ENCODE measurements around the gene DIAPH2.

DNA sequence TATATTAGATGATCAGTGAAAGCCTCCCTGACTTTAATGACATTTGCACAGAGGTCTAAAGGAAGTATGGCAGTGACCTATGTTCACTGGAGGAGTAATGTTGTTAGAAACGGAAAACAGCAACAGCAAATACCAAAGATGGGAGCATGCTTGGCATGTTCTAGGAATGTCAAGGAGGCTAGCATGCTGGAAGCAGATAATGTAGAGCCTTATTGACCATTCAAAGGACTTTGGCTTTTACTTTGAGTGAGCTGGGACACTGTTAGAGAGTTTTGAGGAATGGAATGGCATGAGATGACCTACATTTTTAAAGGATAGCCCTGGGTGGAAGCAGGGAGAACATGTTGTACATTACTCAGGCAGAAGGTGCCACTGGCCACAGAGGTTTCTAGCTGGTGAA lies 205.1 kb downstream of the DIAPH2 start:
- TF ChIP-seq GTF2F1 (IDR thresholded peaks at IDR 0.05; ENCODE audit: low read length) = no peak
- TF ChIP-seq, protein P1, sequence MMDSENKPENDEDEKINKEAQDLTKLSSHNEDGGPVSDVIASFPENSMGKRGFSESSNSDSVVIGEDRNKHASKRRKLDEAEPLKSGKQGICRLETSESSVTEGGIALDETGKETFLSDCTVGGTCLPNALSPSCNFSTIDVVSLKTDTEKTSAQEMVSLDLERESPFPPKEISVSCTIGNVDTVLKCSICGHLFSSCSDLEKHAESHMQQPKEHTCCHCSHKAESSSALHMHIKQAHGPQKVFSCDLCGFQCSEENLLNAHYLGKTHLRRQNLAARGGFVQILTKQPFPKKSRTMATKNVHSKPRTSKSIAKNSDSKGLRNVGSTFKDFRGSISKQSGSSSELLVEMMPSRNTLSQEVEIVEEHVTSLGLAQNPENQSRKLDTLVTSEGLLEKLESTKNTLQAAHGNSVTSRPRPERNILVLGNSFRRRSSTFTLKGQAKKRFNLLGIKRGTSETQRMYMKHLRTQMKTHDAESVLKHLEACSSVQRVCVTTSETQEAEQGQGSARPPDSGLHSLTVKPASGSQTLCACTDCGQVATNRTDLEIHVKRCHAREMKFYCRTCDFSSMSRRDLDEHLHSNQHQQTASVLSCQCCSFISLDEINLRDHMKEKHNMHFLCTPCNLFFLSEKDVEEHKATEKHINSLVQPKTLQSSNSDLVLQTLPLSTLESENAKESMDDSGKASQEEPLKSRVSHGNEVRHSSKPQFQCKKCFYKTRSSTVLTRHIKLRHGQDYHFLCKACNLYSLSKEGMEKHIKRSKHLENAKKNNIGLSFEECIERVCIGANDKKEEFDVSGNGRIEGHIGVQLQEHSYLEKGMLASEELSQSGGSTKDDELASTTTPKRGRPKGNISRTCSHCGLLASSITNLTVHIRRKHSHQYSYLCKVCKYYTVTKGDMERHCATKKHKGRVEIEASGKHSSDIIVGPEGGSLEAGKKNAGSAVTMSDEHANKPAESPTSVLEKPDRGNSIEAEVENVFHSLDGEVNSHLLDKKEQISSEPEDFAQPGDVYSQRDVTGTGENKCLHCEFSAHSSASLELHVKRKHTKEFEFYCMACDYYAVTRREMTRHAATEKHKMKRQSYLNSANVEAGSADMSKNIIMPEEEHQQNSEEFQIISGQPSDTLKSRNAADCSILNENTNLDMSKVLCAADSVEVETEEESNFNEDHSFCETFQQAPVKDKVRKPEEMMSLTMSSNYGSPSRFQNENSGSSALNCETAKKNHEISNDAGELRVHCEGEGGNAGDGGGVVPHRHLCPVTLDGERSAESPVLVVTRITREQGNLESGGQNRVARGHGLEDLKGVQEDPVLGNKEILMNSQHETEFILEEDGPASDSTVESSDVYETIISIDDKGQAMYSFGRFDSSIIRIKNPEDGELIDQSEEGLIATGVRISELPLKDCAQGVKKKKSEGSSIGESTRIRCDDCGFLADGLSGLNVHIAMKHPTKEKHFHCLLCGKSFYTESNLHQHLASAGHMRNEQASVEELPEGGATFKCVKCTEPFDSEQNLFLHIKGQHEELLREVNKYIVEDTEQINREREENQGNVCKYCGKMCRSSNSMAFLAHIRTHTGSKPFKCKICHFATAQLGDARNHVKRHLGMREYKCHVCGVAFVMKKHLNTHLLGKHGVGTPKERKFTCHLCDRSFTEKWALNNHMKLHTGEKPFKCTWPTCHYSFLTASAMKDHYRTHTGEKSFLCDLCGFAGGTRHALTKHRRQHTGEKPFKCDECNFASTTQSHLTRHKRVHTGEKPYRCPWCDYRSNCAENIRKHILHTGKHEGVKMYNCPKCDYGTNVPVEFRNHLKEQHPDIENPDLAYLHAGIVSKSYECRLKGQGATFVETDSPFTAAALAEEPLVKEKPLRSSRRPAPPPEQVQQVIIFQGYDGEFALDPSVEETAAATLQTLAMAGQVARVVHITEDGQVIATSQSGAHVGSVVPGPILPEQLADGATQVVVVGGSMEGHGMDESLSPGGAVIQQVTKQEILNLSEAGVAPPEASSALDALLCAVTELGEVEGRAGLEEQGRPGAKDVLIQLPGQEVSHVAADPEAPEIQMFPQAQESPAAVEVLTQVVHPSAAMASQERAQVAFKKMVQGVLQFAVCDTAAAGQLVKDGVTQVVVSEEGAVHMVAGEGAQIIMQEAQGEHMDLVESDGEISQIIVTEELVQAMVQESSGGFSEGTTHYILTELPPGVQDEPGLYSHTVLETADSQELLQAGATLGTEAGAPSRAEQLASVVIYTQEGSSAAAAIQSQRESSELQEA (CRISPR knock-in tag; IDR thresholded peaks at IDR 0.05; ENCODE audit: not compliant biosample characterization) = no peak
- no peak for TF ChIP-seq ZNF431 (CRISPR knock-in tag; IDR thresholded peaks at IDR 0.05; ENCODE audit: borderline replicate concordance, low read depth)
- TF ChIP-seq NFIC (IDR thresholded peaks at IDR 0.05; ENCODE audit: low read length) = no peak
- TF ChIP-seq, protein P2, sequence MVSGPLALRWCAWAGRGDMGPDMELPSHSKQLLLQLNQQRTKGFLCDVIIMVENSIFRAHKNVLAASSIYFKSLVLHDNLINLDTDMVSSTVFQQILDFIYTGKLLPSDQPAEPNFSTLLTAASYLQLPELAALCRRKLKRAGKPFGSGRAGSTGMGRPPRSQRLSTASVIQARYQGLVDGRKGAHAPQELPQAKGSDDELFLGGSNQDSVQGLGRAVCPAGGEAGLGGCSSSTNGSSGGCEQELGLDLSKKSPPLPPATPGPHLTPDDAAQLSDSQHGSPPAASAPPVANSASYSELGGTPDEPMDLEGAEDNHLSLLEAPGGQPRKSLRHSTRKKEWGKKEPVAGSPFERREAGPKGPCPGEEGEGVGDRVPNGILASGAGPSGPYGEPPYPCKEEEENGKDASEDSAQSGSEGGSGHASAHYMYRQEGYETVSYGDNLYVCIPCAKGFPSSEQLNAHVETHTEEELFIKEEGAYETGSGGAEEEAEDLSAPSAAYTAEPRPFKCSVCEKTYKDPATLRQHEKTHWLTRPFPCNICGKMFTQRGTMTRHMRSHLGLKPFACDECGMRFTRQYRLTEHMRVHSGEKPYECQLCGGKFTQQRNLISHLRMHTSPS (CRISPR knock-in tag; IDR thresholded peaks at IDR 0.05; ENCODE audit: low read depth) = no peak
- TF ChIP-seq, protein P3, sequence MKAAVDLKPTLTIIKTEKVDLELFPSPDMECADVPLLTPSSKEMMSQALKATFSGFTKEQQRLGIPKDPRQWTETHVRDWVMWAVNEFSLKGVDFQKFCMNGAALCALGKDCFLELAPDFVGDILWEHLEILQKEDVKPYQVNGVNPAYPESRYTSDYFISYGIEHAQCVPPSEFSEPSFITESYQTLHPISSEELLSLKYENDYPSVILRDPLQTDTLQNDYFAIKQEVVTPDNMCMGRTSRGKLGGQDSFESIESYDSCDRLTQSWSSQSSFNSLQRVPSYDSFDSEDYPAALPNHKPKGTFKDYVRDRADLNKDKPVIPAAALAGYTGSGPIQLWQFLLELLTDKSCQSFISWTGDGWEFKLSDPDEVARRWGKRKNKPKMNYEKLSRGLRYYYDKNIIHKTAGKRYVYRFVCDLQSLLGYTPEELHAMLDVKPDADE (CRISPR knock-in tag; IDR thresholded peaks at IDR 0.05) = no peak
- TF ChIP-seq, protein P4, sequence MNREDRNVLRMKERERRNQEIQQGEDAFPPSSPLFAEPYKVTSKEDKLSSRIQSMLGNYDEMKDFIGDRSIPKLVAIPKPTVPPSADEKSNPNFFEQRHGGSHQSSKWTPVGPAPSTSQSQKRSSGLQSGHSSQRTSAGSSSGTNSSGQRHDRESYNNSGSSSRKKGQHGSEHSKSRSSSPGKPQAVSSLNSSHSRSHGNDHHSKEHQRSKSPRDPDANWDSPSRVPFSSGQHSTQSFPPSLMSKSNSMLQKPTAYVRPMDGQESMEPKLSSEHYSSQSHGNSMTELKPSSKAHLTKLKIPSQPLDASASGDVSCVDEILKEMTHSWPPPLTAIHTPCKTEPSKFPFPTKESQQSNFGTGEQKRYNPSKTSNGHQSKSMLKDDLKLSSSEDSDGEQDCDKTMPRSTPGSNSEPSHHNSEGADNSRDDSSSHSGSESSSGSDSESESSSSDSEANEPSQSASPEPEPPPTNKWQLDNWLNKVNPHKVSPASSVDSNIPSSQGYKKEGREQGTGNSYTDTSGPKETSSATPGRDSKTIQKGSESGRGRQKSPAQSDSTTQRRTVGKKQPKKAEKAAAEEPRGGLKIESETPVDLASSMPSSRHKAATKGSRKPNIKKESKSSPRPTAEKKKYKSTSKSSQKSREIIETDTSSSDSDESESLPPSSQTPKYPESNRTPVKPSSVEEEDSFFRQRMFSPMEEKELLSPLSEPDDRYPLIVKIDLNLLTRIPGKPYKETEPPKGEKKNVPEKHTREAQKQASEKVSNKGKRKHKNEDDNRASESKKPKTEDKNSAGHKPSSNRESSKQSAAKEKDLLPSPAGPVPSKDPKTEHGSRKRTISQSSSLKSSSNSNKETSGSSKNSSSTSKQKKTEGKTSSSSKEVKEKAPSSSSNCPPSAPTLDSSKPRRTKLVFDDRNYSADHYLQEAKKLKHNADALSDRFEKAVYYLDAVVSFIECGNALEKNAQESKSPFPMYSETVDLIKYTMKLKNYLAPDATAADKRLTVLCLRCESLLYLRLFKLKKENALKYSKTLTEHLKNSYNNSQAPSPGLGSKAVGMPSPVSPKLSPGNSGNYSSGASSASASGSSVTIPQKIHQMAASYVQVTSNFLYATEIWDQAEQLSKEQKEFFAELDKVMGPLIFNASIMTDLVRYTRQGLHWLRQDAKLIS (CRISPR knock-in tag; IDR thresholded peaks at IDR 0.05) = no peak

Data from HepG2 (cell line).